ENCODE measurements around the gene ZNF208.
"Not testable (repeated sequence)": the region's sequence is repeated elsewhere in the genome, so short reads cannot be mapped to it uniquely, and the experiment has no call there.

The ZNF208 gene

DNA sequence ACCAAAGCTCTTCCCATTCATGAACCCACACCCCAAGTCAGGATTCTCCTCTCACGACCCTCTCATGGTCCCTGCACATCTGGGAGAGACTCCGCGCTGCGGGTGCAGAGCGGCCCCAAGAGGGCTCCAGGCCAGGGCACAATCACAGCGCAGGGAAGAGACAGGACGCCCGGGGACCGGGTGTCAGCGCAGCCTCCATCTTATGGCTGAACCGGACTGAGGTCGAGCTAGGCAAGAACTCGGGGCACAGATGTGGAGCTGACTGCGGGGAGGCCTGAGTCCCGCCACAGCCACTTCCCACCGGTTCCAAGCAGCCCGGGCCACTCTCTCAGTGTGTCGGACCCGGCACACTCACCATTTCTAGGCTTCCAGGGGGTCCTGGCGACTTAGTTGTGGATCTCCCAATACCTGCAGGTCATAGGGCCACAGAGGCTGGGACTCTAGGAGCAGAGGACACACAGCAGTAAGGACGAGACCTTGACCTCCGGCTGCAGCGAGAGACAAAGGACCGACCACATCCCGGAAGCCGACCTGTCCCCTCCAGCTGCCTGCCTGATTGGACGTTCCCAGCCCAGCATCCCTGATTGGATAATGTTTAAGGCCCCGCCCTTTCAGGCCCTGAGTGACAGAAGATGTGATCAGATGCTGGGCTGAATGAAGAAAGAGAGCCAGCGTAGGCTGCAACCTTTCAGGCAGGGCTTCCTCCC is at the start of gene ZNF208:
Gene ZNF208 (minus strand): TSS at position 507 of the 707 bp plus-strand sequence. CDS start 149 bp downstream, at position 358.
- DNase-seq (ENCODE audit: low spot score), result not testable (repeated sequence)

DNA sequence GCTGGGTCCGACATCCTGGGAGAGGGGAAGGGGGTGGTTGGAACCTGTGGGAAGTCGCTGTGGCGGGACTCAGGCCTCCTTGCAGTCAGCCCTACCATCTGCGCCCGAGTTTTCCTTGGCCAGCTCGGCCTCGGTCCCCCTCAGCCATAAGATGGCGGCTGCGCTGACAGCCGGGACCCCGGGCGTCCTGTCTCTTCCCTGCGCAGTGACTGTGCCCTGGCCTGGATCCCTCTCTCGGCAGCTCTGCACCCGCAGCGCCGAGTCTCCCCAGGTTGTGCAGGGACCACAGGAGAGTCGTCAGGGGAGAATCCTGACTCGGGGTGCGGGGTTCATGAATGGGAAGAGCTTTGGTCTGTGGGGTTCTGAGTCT is 41.9 kb upstream of the ZNF208 start:
- no peak for DNase-seq (ENCODE audit: low spot score)

DNA sequence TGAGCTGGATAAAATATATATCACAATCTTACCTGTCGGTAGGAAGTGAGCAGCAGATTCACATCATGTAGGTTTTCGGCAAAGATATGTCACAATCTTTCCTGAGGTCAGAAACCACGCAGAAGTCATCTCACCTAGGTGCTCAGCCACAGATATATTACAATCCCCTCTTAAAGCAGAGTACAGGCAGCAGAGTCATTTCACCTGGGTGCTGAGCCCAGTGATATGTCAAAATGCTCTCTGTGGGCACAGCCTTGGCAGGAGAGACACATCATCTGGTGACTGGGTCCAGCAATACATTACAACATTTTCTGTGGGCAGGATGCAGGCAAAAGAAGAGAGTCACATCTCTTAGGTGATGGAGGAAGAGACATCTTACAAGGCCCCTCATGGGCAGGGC is 30.4 kb upstream of the ZNF208 start:
- DNase-seq (ENCODE audit: low spot score), result not testable (repeated sequence)

DNA sequence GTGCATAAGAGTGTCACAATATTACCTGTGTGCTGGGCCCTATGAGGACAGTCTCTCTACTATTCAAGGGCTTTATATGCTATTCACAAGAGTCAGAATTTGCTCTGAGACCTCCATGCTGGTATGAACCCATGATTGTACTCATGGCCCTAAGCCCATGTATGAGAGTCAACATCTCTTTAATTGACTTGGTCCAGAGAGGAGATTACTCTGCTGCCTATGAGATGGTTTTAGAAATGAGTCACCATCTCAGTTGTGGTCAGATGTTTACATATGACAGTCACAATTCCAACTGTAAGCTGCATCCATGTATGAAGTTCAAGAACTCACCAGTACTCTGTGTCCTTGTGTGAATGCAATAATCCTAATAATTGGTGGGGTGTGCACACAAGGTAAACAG is 19.9 kb upstream of the ZNF208 start:
- DNase-seq (ENCODE audit: low spot score), result no peak

DNA sequence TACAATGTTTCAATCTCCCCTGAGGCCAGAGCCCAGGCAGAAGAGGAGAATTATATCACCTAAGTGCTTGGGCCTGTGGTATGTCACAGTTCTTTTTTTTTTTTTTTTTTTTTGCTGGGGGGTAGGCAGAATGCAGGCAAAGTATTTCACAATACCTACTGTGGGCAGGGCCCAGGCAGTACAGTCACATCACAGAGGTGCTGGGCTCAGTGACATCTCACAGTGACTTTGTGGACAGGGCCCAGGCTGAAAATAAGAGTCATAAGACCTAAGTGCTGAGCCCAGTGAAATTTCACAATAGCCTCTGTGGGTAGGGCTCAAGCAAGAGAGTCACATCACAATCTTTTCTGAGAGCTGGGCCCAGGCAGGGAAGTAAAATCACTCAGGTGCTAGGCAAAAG is 15.9 kb upstream of the ZNF208 start:
- no peak for DNase-seq (ENCODE audit: low spot score)

DNA sequence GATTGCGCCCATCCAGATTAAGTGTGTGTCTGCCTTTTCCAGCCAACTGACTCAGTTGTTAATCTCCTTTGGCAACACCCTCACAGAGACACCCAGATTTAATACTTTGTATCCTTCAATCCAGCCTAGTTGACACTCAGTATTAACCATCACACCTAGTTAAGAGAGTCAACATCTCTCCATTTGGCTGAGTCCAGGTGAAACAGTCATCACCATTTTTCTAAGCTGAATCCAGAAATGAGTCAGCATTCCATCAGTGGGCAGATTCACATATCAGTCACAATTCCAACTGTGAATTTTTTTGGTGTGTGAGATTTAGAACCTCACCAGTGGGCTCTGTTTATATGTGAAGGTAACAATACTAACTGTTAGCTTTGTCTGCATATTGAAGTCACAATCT is 14.8 kb upstream of the ZNF208 start:
- DNase-seq (ENCODE audit: low spot score), result not testable (repeated sequence)

DNA sequence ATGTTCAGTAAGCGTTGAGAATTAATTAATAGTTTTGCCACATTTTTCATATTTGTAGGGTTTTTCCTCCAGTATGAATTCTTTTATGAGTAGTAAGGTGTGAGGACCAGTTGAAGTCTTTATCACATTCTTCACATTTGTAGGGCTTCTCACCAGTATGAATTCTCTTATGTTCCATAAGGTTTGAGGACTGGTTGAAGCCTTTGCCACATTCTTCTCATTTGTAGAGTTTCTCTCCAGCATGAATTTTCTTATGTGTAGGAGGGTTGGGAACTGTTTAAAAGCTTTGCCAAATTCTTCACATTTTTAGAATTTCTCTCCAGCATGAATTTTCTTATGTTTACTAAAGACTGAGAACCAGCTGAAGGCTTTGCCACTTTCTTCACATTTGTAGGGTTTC is 40.3 kb downstream of the ZNF208 start:
- no peak for DNase-seq (ENCODE audit: low spot score)

DNA sequence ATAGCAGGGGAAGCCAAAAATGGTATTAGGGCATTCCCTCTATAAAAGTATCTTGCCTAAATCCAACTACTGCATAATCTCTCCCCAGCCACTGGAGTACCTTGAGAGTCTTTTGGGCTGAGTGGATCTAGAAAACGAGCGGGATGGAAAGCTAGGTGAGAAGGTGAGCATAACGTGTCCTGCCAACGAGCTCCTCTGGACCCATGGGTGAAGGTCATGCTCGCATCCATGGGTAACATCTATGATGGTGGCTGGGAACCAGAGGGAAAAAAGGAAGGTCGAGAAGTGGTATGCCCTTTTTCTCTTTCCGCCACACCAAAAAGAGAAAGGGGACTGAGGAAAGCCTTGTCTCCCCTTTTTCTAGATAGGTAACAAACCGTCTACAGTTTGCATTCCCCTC is 63.0 kb downstream of the ZNF208 start:
- DNase-seq (ENCODE audit: low spot score), result no peak

DNA sequence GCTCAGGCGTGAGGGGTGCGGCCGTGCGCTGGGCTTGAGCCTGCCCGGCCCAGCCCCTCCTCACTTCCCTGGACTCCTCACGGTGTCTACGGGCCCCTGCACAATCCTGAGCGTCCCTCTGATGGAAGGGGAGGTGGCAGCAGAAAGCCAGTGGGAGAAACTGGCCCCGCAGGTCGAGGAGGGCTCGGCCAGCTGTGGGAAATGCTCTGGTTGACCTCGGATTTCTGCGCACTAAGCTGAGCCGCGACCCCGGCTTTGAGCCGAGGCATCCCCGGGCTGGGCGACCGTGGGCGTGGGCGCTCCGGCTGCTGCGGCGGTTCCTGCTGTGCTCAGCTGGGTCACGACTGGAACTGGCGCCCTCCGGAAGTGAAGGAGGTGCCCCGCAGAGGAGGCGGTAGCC is 70.1 kb downstream of the ZNF208 start:
- no peak for DNase-seq (ENCODE audit: low spot score)

DNA sequence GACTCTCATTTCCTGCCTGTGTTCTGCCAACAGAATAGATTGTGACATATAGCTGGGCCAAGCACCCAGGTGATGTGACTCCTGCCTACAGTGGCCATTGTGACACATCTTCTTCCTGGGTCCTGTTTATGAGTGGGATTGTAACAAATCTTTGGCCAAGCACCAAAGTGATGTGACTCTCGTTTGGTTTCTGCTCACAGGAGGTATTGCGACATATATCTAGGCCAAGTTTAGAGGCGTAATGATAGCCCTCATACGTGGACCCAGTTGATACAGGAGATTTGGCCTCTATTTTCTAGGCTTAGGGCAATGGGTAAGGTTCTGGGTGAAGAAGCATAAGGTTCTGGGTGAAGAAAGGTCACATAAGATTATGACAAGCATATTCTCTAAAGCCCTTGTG is 76.2 kb downstream of the ZNF208 start:
- DNase-seq (ENCODE audit: low spot score), result no peak

DNA sequence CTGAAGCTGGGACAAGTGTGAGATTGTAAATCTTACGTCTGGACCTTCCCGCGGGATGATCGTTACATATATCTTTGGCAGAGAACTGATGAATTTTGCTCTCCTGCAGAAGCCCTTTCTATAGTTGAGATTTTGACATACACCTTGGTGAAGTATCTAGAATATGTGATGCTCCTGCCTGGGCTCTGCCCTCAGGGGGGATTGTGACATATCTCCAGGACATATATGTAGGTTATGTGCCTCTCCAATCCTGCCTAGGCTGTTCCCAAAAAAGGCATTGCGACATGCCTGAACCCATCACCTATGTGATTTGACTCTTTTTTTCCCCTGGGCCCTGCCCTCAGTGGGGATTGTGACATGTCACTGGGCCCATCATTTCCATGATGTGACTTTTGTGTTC is 76.6 kb downstream of the ZNF208 start:
- no peak for DNase-seq (ENCODE audit: low spot score)

DNA sequence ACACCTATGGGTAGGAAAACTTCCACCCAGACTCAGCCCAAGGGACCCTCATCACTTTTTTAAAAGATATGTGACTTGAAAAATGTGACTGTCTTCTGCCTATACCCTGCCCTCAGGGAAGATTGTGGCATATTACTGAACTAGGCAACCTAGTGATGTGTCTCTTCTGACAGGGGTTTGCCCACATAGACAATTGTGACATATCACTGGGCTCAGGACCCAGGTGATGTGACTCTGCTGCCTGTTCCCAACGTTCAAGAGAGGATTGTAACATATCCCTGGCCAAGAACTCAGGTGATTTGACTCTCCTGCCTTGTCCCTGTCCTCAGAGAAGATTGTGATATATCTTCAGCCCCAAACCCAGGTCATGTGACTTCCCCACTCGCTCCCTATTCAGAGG is 88.5 kb downstream of the ZNF208 start:
- DNase-seq (ENCODE audit: low spot score), result no peak

DNA sequence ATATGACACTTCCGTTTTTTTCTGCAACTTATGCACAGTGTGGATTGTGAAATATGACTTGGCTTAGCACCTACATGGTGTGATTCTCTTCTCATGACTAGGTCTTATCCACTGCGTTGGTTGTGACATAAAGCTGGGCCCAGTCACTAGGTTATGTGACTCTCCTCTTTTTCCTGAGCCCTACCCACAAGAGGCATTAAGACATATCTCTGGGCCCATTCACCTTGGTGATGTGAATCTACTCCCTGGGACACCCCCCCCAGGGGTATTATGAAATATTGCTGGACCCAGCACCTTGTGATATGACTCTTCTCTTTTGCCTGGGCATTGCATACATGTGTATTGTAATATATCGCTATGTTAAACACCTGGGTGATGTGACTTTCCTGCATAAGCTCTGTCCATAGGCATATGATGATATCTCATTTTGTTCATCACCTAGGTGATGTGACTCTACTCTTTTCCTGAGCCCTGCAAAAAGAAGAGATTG is 89.0 kb downstream of the ZNF208 start:
- DNase-seq (ENCODE audit: low spot score), result no peak

DNA sequence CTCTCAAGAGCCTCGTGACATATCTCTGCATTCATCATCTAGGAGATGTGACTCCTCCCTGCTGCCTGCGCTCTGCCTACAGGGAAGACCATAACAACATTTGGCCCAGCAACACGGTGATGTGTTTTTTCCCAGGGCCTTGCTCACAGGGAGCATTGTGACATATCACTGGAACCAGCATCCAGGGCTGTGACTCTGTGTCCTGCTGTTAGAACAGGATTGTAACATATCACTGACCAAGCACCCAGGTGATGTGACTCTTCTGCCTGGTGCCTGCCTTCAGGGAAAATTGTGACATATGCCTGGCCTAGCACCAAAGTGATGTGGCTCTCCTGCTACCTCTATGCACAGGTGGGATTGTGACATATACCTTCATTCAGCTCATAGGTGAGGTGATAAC is 95.3 kb downstream of the ZNF208 start:
- no peak for DNase-seq (ENCODE audit: low spot score)

DNA sequence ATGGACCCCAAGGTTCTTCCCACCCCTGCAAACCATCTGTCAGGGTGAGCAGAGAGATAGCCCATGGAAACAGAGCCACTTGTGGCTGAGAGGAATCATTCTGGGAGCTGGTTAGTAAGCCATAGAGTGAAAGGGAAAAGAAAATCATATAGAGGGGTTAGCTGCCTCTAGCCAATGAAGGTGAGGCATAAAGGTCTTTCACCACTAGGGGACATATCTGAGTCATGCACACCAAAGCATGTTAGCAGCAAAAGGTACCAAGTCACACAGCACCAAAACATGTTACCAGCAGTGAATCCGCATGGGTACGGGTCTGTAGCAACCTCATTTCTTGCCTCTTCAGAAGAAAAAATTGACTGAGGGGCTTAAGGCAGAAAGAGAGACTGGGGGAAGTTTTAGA is 98.1 kb downstream of the ZNF208 start:
- DNase-seq (ENCODE audit: low spot score), result no peak

DNA sequence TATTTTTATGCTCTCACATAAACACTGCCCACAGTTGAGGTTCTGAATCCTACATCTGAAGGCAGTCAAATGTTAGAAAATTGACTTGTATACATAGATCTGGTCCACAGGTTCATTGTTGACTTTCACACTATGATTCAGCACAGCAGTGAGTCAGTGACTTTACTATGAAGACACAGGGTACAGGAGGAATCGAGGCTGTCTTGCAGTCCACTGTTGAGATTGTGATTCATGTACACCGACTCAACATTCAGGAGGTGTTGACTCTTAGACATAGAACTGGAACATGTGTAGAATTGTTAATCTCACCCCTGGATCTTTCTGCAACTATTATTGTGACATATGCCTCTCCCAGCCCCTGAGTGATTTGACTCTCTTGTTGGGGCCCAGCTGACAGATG is 100.4 kb downstream of the ZNF208 start:
- no peak for DNase-seq (ENCODE audit: low spot score)

DNA sequence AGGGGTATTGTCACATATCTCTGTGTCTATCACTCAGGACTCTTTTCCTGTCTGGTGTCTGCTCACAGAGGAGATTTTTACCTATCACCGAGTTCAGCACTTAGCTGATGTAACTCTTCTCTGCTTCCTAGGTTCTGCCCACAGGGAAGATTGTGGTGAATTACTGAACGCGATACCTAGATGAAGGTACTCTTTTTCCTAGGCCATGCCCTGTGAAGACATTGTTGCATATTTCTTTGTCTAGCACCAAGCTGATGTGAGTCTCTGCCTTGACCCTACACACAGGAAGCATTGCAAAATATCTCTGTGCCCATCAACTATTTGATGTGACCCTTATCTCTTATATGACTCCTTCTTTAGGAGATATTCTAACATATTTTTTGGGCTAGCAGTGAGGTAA is 102.7 kb downstream of the ZNF208 start:
- no peak for DNase-seq (ENCODE audit: low spot score)

DNA sequence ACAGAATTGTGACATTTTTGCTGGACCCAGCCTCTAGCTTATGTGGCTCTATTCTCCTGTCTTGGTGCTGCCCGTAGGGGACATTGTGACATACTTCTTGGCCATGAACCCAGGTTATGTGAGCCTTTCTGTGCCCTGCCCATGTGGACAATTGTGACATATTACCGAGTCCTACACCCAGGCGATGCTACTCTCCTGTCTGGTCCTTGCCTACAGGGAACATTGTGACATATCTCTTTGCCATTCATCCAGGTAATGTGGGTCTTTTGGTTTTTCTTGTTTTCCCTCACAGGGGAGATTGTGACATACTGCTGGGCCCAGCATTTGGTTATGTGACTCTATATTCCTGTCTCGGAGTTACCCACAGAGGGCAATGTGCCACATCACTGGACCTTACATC is 103.2 kb downstream of the ZNF208 start:
- no peak for DNase-seq (ENCODE audit: low spot score)

DNA sequence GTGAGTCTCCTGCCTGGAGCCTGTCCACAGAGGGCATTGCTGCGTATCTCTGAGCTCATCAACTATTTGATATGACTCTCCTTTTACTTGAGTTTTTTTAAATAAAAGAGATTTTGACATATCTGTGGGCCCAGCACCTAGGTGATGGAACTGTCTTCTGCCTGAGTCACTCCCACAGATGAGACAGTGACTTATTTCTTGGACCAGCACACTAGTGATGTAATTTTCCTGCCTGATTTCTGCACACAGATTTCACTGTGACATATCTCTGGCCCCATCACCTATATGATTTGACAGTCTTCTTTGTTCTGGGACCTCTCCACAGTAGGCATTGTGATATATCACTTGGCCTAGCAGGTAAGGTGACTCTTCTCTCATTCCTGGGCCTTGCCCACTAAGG is 108.2 kb downstream of the ZNF208 start:
- no peak for DNase-seq (ENCODE audit: low spot score)

DNA sequence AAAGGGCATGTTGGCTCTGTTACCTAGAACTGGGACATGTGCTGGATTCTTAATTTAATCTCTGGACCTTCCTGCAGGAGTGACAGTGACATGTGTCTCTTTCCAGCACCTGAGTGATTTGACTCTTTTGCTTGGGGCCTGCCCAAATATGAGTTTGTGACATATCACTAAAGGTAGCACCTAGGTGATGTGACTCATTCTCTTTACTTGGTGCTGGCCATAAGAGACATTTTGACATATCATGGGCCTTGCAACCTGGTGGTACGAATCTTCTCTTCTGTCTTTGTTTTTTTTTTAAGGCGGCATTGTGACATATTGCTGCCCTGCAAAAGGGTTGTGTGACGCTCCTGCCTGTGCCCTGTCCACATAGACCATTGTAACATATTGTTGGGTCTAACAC is 108.9 kb downstream of the ZNF208 start:
- DNase-seq (ENCODE audit: low spot score), result no peak

DNA sequence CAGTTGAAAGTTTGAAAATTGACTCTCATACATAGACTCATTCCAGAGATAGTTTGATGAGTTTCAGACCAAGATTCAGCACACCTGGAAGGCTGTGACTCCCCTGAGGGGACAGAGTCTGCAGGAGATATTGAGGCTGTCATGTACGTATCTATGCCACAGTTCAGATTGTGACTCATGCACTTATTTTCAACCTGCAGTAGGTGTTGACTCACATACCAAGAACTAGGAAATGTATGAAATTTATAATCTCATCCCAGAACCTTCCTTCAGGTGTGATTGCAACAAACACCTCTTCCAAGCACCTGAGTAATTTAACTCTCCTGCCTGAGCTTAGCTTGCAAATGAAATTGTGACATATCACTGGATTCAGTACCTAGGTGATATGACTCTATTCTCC is 110.3 kb downstream of the ZNF208 start:
- no peak for DNase-seq (ENCODE audit: low spot score)

DNA sequence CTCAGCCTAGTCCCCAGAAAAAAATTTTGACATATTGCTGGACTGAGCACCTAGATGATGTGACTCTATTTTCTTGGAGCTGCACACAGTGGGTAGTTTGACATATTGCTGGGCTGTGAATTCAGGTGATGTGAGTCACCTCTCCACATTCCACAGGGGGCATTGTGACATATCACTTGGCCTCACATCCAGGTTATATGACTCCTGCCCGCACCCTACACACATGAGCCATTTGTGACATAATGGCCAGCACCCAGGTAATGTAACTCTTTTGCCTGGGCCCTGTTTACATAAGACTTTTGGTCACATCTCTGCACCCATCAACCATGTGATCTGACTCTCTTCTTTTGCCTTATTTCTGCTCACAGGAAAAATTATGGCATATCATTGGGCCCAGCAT is 119.7 kb downstream of the ZNF208 start:
- DNase-seq (ENCODE audit: low spot score), result no peak

DNA sequence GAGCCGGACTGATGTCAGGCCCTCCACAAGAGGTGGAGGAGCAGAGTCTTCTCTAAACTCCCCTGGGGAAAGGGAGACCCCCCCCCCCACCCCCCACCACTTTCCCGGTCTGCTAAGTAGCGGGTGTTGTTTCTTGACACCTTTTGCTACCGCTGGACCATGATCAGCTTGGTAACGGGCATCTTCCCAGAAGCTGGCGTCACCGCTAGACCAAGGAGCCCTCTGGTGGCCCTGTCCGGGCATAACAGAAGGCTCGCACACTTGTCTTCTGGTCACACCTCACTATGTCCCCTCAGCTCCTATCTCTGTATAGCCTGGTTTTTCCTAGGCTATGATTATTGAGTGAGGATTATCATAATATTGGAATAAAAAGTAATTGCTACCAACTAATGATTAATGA is 120.7 kb downstream of the ZNF208 start:
- not testable (repeated sequence) for DNase-seq (ENCODE audit: low spot score)

DNA sequence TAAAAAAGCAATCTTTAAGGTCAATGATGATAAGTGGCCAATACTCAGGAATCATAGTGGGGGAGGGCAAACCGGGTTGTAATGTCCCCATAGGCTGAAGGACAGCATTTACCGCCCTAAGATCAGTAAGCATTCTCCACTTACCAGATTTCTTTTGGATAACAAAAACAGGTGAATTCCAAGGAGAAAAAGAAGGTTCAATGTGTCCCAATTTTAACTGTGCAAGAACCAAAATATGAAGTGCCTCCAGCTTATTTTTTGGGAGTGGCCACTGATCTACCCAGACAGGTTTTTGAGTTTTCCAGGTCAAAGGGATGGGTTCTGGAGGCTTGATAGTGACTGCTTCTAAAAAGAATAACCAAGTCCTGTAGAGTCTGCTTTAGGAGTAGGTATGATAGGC is 125.2 kb downstream of the ZNF208 start:
- not testable (repeated sequence) for DNase-seq (ENCODE audit: low spot score)
